ENCODE measurements around the gene TCN1.
"Not testable (repeated sequence)": the region's sequence is repeated elsewhere in the genome, so short reads cannot be mapped to it uniquely, and the experiment has no call there.

GRCh38 chr11:59851416-59851815, 14.9 kb downstream of the TCN1 start:
- TF ChIP-seq CTCF (IDR thresholded peaks at IDR 0.05); ZFX (IDR thresholded peaks at IDR 0.05; ENCODE audit: borderline replicate concordance): not testable (repeated sequence)

Measured in 22Rv1 (cell line).